Stimulated activated naive CD8-positive, alpha-beta T cell treated with anti-CD3 and anti-CD28 coated beads, Interleukin-15, Interleukin-2, amounts not matched to agents 100 U/mL and 50 U/mL, for 24 hours (primary cell): ENCODE data around the gene BBLN.
"Not testable (repeated sequence)": the region's sequence is repeated elsewhere in the genome, so short reads cannot be mapped to it uniquely, and the experiment has no call there.

ENCODE experiments used
- ATAC-seq: fragments of 150-1000 bp; cut with Tn5 transposase; one replicate; pipeline ENCODE4 v1.10.0; 2021
- DNase-seq: peaks from one replicate; pipeline ENCODE4 v3.0.0; 2021

Gene BBLN

DNA sequence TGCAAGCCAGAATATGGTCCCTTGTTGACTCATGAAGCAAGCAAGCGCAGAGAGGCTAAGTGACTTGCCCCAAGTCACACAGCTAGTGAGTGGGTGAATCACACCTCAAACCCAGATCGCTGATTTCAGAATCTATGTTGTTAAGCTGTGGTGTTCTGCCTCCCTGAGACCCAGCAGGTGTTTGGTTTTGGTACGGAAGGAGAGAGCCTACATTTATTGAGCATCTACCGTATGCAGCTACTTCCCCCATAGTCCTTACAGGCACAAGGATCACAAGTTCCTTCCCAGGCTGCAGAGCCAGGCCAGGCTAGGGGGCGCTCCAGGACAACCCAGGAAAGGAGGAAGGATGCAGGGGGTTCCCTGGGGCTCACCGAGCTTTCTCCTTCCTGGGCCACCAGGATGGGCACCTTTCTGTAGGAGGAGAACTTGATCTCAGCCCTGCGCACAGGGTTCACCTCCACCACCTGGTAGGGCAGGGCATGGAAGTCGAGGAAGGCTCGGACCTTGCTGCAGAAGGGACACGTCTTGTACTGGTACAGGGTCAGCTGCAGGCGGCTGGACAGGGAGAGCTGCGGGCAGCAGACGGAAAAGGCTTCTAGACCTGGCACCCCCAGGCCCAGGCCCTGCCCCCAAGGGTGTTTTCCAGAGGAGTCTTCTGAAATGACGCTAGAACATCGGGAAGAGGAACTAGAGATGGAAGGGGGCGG is 35.0 kb upstream of the BBLN start:
- ATAC-seq (no peak), DNase-seq (peak; percentile 78)

DNA sequence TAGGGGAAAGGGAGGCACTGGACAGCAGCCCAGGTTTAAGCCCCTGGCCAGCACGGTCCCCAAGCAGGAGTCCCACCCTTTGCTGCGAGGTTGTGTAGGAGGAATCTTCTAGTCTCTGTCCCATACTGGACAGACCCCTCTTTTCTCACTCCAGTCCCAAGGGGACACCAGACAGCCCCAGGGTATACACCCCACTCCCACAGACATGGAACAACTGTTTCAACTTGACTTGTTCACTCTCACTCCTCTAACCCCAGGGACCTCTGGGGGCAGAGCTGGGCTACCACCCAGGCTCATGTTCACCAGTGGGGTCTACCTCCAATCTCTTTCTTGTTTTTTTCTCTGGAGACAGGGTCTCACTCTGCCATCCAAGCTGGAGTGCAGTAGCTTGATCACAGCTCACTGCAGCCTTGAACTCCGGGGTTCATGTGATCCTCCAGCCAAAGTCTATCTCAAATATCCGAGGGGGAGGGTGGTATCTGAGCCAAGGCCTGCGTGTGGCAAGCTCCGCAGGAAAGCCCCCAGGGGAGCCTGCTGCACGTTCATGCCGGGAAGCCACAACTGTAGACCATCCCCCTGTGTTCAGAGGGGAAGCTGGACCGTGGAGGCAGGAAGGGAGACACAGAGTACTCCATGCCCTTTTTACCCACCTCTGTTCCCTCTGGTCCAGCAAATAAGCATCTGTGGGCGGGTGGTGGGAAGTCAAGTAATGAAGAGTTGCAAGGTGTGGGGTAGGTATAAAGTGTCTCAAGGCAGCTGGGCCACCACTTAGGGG is 34.3 kb upstream of the BBLN start:
- ATAC-seq (no peak), DNase-seq (no peak)

DNA sequence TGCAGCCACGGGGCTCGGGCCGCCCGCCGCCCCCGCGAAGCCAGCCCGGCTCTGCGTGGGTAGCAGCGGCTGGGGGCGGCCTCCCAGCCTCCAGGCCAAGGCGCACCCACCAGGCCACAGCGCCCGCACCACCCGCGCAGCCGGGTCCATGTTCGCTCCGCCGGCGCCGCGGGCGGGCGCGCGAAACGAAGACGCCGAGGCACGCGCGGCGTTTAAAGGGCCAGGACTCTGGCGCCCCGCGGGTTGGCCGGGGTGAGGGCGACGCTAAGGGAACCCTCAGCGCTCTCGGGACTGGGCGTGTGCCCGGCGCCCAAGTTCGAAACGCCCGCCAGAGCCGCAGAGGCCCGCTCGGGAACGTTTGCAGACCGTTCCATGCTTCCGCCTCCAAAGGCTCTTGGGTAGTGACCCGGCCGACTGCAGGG is 32.5 kb upstream of the BBLN start, which contains the start of gene PTGES2:
PTGES2 (minus strand) TSS at position 162 of the 422 bp plus-strand sequence; CDS start at position 150, 12 bp downstream.
- DNase-seq (peak; percentile 84), ATAC-seq (peak; percentile 72)

DNA sequence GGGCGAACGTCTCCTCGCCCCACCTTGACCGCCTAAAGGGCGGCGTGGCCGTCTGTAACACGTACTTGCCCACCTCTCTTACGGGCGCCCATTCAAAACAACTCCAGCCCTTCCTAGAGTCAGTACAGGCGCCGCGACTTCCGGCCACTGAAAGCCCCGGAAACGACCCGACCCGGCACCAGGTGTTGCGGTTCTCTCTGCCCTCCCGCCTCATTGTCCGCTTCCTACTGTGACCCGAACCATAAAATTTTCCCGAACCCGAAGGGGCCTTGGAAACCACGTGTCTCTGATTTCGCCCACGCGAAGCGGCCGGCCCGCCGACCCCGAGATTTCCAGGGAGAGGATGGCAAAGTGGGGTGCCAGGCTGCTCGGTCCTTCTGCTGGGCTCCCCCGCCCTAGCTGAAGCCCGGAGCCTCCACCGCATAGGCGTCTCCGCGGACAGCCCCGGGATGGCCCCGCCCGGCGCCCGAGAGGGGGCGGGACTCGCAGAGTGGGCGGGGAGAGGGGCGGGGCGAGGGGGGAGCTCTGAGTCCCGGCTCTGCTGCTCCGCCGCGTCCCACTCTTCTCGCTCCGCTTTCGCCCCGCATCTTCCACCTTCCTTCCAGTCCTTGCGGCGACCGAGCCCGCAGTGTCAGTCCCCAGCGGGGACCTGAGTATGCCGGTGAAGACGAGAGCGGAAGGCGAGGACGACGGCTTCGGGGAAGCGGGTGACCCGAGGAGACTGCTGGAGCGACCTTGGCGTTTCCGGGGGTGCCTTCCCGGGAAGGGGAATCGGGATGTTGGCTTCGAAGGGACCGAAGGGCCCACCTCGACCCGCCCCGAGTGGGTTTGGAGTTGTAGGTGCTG is 31.9 kb upstream of the BBLN start:
- ATAC-seq (peak; percentile 78), DNase-seq (peak; percentile 87)

DNA sequence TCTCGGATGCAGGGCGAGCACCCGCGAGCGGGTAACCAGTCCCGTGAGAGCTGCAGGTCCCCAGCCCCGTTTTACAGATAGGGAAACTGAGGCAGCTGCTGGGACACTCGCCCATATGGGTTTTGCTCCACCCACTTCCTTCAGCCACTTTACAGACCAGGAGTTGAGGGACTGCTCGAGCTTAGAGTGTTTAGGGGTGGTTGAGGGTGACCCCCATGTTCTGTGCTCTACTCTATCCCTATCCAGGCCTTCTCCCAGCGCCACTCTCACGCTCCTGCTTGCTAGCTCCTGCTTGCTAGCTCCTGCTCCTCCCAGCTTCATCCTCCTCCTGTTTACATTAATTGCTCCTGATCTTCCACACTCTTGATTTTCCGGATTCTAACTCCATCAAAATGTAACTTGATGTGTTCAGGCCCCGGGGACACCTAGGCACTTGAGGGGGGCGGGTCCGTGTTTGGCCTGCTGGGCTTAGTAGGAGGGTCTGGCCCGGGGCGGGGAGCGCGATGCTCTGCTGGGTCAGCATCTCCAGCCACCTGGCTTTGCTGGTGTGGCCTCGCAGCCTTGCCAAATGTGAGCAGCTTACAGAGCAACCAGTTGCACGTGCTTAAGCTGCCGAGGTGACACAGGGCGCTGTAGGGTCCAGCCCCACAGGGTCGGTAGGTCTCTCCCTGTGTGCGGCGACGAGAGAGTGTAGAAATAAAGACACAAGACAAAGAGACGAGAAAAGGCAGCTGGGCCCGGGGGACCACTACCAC is 31.1 kb upstream of the BBLN start:
- DNase-seq: no peak
- no peak for ATAC-seq

DNA sequence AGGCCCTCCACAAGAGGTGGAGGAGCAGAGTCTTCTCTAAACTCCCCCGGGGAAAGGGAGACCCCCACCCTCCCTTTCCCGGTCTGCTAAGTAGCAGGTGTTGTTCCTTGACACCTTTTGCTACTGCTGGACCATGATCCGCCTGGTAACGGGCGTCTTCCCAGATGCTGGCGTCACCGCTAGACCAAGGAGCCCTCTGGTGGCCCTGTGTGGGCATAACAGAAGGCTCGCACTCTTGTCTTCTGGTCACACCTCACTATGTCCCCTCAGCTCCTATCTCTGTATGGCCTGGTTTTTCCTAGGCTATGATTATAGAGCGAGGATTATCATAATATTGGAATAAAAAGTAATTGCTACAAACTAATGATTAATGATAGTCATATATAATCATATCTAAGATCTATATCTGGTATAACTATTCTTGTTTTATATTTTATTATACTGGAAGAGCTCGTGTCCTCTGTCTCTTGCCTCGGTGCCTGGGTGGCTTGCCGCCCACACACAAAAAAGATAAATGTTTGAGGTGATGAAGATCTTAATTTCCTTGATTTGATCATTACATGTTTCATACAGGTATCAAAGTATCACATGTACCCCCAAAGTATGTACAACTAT is 30.0 kb upstream of the BBLN start:
- DNase-seq: peak; percentile 60
- not testable (repeated sequence) for ATAC-seq

DNA sequence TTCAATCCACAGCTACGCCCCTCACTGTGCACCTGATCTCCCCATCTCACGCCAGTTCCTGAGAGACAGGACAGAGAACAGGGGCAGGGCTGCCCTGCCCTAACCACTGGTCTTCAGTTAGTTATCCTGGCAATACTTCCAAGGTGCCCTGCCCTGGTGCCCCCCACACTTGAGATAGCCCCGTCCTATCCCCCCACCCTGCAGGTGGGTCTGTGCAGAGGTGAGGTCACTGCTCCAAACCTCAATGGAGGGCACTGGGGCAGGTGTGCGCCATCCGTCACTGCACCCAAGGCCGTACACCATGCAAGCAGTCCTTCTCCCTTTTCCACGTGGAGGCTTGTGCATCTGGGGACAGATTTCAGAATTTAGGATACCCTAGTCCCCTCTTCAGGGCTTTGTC is 29.4 kb upstream of the BBLN start:
- not testable (repeated sequence) for DNase-seq, ATAC-seq

DNA sequence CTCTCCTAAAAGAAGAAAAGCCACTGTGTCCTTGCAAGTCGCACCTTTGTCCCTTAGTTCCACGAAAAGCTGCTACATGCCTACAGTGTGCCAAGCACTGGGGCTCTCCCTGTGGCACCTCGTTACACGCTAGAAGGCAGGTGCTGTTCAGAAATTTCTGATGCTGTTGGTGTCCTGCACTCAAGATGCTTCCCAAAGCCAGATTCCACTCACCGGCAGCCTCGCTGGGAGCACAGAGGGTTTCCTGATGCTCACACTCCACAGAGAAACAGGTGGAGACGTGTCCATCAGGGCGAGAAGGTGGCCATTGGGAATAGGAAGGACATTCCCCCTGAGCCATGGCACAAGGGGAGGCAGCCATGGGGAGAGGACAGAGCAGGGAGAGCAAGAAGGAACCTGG is 28.7 kb upstream of the BBLN start:
- not testable (repeated sequence) for ATAC-seq, DNase-seq

DNA sequence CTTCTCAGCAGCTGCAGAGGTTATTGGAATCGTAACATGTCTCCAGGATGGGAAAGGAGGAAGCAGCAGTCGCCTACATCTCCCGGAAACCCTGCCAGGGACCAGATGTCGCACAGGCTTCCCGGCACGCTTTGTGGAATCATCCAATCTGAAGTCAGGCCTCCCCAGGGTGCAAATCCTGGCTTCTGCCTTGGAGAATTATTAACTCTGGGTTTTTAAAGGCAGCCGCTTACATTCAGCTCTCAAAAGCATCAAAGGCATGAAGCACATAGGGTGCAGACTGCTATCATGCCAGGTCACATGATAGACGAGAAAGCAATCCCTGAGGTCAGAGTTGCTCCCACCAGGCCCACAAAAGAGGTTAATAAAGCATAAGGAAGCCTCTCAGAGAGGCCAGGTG is 27.9 kb upstream of the BBLN start:
- ATAC-seq, DNase-seq: not testable (repeated sequence)

DNA sequence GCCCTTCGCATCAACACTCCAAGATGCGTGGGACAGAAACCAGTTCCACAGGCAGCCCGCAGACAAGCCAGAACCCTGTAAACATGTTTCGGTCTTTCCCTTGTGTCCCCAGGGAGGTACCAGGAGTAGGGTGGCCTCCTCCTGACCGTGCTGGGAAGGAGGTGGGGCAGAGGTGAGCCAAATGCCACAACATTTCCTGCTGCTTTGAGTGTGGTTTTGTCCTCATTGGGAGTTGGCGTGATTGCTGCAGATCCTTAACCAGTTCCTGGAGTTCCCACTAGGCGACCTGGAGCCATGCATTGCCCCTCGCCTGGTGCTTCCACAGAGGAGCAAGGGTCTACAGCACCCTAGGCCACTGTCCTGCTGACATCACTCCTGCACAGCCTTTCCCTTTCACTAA is 24.5 kb upstream of the BBLN start:
- not testable (repeated sequence) for DNase-seq, ATAC-seq

DNA sequence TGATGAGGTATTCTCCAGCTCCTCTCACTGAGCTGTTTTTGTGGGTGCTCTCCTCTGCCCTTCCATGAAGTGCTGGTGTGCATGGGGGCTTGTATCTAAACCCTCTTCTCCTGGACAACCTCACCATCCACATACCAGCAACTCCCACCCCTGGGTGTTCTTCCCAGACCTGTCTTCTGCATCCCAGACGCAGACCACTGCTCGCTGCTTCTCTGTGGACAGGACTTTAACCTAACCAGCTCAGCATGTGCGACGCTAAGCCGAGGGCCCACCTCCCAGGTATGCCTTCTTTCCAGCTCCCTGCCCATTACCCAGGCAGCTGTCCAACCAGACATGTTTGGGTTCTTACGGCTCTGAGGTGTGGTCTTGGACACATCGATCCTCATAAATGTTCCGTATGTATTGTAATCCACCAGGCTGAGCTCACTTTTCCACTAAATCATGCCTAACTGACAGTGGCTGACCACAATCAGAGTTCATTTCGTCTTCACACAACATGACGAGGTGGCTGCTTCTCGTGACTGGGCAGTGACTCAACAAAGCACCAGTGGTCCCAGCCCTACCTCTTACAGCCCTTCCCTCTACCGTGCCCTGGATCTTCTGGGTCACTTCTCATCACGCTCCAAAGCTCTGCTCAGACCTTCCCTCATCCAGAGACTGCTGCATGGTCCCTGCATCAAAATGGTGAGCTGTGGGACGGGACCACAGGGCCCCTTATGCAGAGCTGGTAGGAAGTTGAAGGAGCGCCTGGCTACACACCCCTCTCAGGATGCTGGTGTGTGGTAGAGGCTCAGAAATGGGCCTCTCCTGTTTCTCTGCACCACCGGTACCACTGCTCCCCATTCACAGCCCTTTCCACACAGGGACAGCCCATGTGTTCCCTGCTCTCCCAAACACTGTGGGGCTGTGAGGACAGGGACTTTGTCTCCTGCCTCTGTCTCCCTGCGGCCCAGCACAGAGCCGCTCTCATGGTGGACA is 23.0 kb upstream of the BBLN start:
- no peak for ATAC-seq
- no peak for DNase-seq

DNA sequence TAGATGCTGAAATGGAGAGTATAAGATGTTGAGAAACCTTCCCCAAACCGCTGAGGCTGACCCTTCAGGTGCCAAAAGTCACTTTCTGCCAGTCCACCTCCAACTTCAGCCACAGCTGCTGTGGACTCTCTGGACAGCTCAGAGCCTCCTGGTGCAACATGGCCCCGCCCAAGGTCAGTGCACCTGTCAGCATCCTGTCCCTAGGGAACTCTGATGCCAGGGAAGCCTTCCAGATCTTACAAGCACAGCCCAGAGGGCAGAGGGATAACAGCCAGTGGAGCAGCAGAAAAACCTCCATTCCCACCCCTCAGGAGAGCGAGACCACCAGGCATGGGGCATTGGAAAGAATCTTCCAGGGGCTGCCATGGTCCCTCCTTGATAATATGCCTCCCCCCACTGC is 22.1 kb upstream of the BBLN start:
- DNase-seq (no peak), ATAC-seq (no peak)

DNA sequence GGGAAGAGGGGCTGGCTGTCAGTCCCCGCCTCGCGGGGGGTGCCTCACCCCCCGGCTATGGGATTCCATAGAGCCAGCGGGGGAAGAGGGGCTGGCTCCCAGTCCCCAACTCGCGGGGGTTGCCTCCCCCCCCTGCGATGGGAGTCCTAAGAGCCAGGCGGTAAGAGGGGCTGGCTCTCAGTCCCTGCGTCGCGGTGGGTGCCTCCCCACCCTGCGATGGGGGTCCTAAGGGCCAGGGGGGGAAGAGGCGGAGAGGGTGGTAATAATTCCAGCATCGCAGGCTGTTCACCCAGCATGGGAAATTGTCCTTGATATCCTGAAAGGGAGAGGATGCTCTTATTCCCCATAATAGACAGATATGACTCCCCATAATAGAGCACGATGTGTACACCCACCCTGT is 20.4 kb upstream of the BBLN start:
- no peak for DNase-seq
- no peak for ATAC-seq

DNA sequence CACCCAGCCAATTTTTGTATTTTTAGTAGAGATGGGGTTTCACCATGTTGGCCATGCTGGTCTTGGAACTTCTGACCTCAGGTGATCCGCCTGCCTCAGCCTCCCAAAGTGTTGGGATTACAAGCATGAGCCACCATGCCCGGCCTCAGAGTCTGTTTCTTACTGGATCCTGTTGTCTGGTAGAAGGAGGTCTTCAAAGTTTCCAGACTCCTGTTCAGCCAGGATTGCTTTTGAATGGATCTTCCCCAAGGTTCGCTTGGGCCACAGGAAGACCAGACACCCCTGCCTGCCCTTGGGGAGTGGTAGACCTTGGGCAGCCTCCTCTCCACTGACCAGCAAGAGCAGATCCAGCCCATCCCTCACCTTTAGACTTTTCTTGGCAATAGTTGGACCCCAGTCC is 18.5 kb upstream of the BBLN start:
- DNase-seq (no peak), ATAC-seq (no peak)

DNA sequence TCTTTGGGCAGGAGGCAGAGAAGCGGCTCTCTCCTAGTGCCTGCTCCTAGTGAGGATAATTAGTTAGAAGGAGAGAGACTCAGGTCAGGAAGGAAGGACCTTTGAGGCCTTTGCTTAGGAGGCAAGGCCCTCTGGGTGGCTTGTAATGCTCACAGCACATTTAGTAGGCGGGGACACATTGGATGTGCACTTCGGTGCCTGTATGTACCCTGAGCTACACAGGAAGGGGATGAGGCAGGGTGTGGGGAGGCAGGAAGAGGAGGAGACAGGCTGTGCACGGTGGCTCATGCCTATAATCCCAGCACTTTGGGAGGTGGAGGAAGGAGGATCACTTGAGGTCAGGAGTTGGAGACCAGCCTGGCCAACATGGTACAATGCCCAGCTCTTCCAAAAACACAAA is 18.0 kb upstream of the BBLN start:
- DNase-seq: no peak
- no peak for ATAC-seq

DNA sequence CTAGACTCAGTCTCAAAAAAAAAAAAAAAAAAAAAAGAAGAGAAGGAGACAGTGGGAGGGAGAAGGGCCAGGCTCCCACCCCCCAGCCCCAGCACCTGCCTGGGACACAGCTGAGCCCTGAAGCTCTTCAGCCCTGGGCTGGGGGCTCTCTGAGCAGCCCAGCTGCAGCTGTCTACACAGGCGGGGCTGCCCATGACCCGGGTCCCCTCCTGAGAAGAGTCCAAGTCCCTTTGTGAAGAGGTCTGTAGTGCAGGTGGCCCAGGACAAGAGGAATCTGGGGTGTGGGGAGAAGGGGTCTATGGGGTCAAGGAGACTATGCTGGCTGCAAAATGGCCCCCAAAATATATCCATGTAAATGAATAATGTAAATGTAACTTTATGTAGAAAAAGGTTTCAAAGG is 17.5 kb upstream of the BBLN start:
- DNase-seq (no peak), ATAC-seq (no peak)

DNA sequence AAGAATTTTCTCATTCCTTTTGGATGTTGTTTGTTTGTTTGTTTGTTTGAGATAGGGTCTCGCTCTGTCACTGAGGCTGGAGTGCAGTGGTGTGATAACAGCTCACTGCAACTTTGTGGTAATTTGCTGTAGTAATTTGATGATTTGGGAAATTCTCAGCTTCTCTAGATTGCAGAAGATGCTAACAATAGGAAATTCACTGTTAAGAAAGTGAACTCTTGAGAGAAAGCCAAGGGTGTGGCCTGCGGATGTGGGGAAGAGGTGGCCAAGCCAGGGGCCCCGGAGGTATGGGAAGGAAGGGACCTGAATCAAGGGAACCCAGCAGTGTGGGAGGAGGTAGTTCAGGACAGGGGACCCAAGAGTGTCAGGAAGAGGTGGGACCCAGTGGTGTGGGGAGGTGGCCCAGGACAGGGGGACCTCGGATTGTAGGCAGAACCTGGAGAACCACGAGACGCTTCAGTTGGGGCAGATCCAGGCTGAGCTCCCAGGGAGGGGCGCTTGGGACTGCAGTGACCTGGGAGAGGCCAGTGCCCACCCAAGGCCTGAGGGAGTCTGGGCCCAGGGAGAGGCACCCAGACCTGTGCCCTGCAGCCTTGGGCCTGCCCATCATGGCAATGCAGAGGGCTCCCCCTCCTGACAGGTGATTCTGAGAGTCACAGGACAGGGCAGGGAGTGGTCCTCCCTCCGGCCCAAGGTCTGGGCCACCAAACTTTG is 16.4 kb upstream of the BBLN start:
- no peak for ATAC-seq
- DNase-seq: no peak

DNA sequence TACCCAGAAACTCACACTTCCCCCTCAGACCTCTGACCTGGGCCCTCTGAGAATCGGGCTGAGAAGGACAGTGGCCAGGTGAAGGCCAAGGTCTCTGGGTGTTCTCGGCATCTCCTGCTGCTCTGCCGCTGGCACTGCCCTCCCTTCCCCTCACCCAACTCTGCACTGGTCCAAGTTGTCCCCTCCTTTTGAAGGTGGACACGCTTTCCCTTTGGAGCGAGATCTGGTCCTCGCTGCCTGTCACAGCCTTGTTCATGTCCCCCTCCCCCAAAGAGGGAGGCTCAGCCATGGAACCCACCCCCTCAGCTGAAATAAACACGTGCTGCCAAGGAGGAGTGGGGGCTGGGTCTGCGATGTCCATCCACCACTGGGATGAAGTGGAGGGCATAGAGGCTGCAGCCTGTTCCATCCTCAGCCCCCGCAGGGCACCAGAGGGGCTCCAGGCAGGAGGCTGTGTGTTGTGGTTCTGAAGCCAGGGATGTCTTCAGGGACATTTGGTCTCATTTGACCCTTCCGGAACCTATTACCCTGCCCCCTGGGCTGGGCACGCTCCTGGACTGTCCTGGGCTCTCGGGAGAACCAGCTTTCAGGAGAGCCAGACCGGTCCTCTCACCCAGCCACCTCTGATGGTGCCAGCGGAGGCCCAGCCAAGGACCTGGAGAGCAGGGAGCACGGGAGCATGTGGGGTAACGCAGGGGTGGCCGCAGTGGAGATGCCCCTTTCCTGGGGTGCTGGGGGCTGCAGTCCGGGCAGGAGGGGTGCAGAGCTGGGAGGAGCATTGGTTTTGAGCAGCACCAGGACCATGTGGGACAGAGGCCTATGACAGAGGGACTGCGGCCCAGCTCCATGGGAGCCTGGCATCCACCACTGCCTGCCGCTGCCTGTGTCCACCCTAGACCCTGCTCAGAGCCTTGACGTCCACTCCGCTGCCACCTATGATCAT is 15.6 kb upstream of the BBLN start:
- no peak for ATAC-seq
- no peak for DNase-seq
